GF-D8 (cell line): ENCODE data around the gene TRIM63.

ENCODE experiments used
- DNase-seq: peaks from one replicate; lab custom pipeline; 2025; lab: John Stamatoyannopoulos, UW

Gene TRIM63

GRCh38 chr1:26034504-26035202, 32.8 kb downstream of the TRIM63 start:
- DNase-seq = no peak

DNA sequence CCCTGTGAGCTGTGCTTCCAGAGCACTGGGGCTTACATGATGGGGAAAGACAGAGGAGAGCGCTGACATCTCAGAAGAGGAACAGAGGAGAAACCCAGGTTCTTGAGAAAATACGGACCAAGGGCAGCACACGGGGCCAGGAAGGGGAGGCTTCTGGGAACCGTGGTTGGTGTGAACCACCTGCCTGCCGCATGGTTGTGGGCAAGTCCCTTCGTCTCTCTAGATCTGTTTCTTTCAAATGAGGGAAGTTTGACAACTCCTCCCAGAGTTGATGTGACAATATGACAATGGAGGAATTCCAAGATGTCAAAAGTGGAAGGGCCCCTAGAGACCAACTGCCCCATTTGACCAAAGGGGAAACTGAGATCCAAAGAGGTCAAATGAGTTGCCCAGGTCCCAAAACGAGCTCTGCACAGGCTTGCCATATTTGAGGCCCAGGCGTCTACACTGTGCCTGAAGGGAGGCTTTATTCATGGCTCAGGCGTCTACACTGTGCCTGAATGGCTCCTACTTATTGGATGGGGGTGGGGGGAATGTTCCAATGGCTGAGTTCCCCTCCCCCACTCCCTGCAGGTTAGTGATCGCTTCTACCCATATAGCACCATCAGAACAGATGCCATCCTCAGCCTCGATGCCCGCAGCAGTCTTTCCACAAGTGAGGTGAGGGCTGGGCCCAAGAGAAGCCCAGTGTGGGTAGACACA, 34.6 kb downstream of the TRIM63 start:
- DNase-seq = no peak

DNA sequence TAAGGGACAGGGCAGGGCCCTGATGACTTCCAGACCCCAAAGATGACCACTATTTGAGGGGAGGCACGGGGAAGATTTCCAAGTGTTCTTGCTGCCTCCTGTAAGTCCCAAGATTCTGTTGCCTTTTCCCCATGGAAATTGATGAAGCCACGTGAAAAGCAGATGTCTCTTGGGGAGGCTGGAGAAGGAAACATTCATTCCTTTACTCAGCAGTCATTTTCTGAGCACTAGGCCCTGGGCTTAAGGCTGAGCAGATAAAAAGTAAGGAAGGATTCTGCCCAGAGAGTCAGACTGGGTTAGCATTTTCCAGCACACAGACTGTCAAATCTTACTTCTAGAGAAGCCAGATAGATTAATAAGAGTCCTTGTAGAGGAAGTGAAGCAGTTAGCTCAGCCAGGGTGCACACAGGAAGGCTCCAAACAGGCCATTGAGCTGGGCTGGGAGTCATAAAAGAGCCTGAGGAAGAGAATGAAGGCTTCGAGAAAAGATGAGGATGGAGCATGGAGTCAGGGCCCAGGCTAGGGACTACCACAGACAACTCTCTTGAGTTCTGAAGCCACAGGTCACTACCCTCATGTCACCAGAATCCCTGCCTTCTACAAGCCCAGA, 35.7 kb downstream of the TRIM63 start:
- DNase-seq = no peak

DNA sequence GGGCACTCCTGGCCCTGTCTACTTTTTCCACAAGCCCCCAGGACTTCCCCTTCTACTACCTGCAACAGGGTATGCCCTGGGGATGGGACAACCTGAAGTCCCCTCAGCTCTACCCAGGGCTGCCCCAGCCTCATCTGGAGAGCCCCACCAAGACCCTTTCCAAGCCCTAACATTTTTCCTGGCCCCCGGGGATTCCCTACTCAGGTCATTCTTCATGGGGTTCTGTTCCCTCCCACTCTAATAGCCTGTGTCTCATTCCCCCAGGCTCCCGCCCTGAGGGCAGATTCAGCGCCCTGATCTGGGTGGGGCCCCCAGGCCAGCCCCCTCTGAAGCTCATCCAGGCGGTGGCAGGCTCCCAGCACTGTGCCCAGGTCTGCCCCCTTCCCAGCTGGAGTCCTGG, 36.2 kb downstream of the TRIM63 start:
- no peak for DNase-seq

DNA sequence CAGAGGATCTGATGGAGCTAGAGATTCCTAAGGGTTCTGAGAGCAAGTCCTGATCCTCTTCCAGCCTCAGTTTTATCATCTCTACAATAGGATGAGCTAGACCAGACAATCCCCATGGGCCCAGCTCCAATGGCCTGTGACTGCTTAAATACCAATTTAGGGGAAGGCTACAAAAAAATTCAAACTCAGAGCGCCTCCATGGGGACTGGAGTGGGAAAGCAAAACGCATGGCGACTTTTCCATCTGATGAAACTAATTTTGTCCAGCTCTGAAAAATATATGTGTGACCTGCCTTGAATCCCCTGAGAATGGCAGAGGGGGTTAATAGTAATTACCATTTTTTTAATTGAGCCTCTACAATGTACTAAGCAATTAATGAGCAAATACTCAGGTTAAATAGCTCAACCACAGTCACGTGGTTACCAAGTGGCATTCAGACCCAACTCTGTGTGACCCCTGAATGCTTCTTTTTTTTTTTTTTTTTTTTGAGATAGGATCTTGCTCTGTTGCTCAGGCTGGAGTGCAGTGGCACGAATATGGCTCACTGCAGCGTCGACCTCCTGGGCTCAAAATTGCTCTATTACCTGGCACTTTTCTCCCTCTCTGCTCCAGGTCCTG, 37.5 kb downstream of the TRIM63 start:
- DNase-seq = no peak

GRCh38 chr1:26029054-26029863, 38.2 kb downstream of the TRIM63 start:
- DNase-seq = no peak

- no peak for DNase-seq
Measured at GRCh38 chr1:26028490-26028980, 38.9 kb downstream of the TRIM63 start.

- DNase-seq = no peak
Measured at GRCh38 chr1:26027716-26028489, 39.5 kb downstream of the TRIM63 start.

DNA sequence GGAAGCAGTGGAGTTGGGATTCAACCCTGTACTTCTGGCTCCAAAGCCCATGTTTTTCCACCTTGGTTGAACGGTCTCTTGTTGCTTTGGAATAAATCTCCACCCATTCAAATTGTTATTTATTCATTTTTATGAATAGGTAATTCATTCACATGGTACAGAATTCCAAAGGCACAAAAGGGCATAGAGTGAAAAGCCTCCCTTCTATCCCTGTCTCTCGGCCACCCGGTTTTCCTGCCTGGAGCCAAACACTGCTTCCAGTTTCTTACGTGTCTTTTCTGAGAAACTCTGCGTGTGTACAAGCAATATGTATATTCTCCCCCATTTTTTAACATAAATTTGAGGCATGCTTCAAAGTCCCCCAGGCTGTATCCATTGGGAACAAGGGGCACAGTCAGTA, 41.9 kb downstream of the TRIM63 start:
- DNase-seq = no peak

- no peak for DNase-seq
Measured at GRCh38 chr1:26025060-26025459, 42.4 kb downstream of the TRIM63 start.

DNA sequence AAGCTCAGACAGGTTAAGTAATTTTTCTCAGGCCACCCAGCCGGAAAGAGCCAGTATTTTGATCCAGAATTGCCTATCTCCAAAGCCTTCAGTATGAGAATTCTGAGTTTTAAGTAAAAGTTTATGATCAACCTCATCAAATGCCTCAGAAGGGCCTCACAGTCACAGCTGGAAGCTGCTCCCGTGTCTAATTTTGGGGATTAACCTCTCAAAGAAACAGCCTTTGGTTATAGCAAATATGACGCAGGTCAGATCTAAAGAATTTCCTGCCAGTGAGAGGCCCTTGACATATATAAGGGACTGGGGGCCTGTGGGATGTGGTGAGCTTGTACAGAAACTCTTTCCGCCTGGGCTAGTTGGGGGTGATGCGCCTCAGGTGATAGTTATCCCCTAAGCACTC, 43.6 kb downstream of the TRIM63 start:
- no peak for DNase-seq

DNA sequence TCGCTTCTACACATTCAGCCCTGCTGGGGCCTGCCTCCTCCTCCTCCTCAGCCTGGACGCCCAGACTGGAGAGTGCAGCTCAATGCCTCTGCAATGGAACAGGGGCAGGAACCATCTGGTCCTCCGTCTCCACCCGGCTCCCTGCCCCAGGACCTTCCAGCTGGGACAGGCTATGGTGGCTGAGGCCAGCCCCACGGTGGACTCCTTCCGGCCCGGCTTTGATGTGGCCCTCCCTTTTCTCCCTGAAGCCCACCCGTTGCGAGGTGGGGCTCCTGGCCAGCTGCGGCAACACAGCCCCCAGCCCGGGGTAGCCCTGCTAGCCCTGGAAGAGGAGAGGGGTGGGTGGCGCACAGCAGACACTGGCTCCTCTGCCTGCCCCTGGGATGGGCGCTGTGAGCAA, 44.4 kb downstream of the TRIM63 start:
- no peak for DNase-seq

DNA sequence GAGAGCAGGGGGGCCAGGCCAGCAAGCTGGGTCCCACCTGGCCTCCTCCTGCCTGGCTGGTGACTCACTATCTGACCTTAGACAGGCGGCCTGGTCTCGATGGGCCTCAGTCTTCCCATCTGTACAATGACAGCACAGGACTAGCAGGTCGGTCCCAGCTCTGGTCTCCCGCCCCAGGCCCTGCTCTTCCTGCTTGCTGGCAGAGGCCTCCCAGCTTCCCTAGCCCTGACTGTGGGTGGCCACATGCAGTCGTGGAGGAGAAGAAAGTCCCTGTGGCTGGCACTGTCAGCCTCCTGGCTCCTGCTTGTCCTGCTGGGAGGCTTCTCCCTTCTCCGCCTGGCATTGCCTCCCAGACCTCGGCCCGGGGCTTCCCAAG, 45.0 kb downstream of the TRIM63 start:
- no peak for DNase-seq

- no peak for DNase-seq
Measured at GRCh38 chr1:26021647-26022403, 45.6 kb downstream of the TRIM63 start, which contains the start of gene EXTL1. Gene EXTL1, plus strand, starts transcription at chr1:26021775. Its CDS starts 872 bp downstream, at chr1:26022647.

GRCh38 chr1:26020941-26021646, 46.3 kb downstream of the TRIM63 start:
- no peak for DNase-seq

- DNase-seq = no peak
Measured at GRCh38 chr1:26020330-26020768, 47.1 kb downstream of the TRIM63 start.

GRCh38 chr1:26019641-26020315, 47.7 kb downstream of the TRIM63 start:
- no peak for DNase-seq

DNA sequence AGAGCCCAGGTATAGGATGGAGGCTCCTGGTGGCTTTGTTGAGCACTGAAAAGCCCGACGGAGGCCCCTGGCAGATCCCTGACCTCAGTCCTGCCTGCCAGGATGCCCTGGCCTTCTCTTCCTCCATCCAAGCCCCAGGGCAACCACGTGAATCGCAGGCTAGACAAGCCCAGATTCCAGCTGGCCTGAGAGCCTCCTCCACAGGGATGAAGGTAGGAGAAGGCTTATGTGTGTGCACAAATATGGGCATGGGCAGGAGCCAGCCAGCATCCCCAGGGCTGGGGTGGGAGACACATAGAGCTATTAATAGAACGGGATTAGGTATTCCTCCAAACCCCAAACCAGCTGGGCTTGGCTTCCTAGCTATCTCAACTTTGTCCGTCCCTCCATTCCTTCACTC, 49.8 kb downstream of the TRIM63 start:
- no peak for DNase-seq

- DNase-seq = no peak
Measured at GRCh38 chr1:26016953-26017545, 50.4 kb downstream of the TRIM63 start.
